ENCODE results near the gene WDR72.

GRCh38 chr15:53807501-53807900, 48.0 kb upstream of the WDR72 start:
- no peak for TF ChIP-seq CTCF (IDR thresholded peaks at IDR 0.05)
- no peak for TF ChIP-seq POLR2A (IDR thresholded peaks at IDR 0.05)
- TF ChIP-seq POLR2AphosphoS5 (IDR thresholded peaks at IDR 0.05): no peak
- TF ChIP-seq EP300 (IDR thresholded peaks at IDR 0.05): no peak
